GM10847 (cell line): Measurements from ENCODE around the gene HOXB3.

ENCODE experiments used
- POLR2A ChIP-seq: IDR thresholded peaks from 2 replicates; pipeline ENCODE4 v1.6.1; 2011; ENCODE audit not compliant: insufficient read length; ENCODE audit errors: extremely low read depth

HOXB3 gene

DNA sequence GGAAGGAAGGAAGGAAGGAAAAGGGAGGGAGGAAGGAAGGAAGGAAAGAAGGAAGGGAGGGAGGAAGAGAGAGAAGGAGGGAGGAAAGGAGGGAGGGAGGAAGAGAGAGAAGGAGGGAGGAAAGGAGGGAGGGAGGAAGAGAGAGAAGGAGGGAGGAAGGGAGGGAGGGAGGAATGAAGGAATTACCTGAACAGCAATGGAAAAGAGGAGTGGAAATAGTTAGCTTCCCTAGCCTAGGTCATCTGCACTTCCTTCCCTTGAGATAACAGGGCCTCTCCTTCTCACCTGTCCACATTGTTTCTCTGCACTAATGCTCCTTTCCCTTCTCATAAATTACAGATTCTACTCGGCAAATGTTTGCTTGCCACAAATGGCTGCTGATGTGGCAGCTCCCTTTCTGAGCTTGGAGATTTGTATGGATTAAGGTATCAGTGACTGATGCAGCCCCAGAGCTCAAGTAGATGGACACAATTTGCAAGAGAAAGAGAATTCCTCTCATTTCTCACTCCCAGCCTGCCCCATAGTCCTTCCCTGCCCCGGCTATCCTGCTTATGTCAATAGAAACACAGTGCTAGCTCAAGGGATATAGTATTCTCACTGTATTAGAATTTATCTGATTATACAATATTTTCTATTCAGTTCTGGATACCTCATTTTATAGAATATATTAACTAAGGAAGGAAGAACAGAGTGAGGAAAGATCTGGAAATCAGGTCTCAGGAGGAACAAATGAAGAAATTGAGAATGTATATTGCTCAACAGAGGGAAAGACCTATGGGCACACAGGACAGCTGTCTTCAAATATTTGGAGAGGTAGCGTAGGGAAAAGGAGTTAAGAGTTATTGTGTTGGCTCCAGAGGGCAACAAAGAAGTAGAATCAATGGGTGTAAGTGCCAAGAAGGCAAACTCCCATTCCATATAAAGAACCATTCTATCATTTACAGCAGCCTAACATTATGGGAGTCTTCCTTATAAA is 73.8 kb downstream of the HOXB3 start:
- TF ChIP-seq POLR2A, result no peak

DNA sequence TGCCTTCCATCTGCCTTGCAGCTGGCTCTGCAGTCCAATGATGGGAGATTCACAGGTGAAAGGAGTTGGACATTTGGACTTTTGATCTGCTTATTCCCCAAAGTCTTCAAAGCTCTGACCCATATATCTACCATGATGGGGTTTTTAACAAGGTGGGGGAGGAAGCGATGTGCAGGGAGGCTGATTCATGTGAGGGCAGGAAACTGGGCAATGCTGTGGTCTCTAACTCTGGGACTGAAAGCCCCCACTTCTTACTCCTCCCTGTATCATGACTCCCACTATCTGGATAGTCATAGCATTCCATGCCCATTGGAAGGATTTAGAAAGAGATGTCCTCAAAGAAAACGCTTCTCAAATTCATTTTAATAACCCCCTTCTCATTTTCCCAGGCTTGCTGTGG is 75.6 kb downstream of the HOXB3 start:
- no peak for TF ChIP-seq POLR2A

- TF ChIP-seq POLR2A, result no peak
Observed at GRCh38 chr17:48513666-48514455, 76.2 kb downstream of the HOXB3 start.

DNA sequence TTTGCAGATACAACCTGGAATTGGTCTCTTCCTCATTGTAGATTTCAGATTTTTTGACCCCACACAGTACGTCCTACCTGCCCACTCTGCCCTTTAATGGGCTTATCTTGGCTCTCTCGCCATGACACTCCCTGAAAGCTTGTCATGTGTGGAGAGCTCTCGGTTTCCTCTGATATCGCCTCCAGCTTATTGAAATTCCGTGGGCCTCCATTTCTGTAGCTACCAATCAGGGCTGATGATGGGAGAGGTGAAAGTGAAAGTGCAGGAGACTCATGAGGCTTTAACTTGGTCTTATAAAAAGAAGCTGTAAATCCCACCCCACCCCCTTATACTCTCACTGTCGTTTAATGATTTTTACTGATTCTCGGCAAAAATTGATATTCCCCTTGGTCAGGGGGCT is 76.9 kb downstream of the HOXB3 start:
- no peak for TF ChIP-seq POLR2A

- no peak for TF ChIP-seq POLR2A
Observed at GRCh38 chr17:48510761-48511604, 79.1 kb downstream of the HOXB3 start.

DNA sequence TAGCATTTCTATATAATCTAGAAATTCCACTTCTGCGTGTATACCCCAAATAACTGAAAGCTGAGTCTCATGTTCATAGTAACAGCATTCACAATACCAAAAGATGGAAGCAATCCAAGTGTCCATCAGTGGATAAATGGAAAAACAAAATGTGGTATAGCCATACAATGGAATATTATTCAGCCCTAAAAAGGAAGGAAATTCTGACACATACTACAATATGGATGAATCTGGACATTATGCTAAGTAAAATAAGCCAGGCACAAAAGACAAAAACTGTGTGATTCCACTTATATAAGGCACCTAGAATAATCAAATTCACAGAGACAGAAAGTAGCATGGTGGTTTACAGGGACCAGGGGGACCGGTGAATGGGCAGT is 79.7 kb downstream of the HOXB3 start:
- no peak for TF ChIP-seq POLR2A

DNA sequence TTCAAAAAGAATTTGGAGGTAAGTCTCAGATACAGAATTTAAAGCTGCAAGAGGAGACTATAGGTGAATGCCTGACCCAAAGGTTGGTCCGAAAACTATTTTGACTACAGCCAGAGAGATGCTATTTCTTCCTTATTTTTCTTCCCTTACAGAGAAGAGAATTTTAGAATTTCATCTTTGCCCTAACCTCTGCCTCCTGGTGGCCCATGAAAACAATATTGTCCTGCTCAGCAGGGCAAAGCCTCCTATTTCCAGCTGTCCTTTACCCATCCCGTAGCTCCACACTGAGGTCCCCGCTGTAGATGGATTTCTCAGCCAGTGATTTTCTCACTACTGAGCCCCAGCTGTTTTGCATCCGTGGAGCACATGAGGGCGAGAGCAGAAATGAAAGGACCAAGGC is 83.8 kb downstream of the HOXB3 start:
- TF ChIP-seq POLR2A, result no peak

DNA sequence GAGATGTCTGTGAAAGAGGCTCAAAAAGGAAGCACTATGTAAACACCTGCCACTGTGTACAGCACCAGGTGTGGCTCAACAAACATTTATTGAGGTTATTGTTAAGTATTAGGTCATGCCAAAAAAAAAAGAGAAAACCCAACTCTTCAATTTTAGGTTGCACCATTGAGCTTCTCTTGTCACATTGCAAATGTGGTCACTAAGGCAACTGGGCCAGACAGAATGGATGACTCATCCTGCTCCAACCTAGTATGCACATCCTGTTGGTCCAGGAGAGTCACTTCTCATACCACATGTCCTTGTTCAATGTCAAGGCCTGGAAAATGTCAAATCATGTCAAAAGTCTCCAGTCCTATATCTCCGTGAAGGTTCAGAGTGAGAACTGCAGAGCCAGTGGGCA is 84.3 kb downstream of the HOXB3 start:
- TF ChIP-seq POLR2A, result no peak

- TF ChIP-seq POLR2A, result no peak
Observed at GRCh38 chr17:48504953-48505352, 85.1 kb downstream of the HOXB3 start.

DNA sequence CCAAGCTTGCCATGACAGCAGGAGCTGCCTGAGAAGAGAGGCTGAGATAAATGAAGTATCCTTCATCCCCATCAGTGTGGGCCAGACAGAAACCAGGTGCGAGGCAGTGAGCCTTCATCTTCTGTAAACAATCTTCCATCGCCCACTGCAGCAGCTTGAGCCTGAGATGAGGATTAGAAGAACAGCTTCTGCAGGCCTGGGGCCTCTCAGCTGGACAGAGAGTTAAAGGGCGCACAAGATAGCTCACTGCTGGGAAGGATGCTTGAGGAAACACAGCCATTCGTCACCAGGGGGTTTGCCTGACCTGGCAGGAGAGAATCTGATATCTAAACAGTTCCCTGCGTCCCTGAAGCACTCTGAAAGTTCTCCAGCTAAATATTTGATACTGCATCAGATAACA is 86.3 kb downstream of the HOXB3 start:
- TF ChIP-seq POLR2A, result no peak

GRCh38 chr17:48502901-48503300 is 87.1 kb downstream of the HOXB3 start:
- TF ChIP-seq POLR2A, result no peak

DNA sequence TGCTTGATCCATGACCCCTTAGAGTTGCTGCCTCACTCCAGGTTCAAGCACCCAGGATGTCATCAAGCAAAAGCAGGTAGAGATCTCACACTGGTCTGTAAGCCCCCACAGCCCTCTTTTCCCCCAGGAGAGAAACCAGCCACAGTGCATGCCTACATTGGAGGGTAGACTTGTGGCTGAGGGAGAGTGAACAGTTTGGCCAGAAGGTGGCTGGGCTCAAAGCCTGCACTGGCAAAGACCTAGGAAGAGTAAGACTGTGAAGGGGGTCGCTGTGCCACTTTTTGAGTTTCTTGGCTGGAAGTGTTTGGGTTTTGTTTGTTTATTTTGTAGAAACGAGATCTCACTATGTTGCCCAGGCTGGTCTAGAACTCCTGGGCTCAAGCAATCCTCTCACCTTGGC is 87.7 kb downstream of the HOXB3 start:
- no peak for TF ChIP-seq POLR2A

- no peak for TF ChIP-seq POLR2A
Observed at GRCh38 chr17:48500435-48501426, 89.3 kb downstream of the HOXB3 start.
